IPS DF 4.7 (cell line): ENCODE data around the gene PMEPA1.

ENCODE experiments used
- DNase-seq: peaks from one replicate; pipeline ENCODE4 v3.0.0-alpha.2; 2013; ENCODE audit warnings: low spot score; ENCODE audit errors: extremely low read depth

The PMEPA1 gene

GRCh38 chr20:57709823-57710799 lies at the start of gene PMEPA1:
TSS of gene PMEPA1 (minus strand) at chr20:57710015. CDS start at chr20:57709582, 433 bp downstream.
- peak; percentile 80 for DNase-seq

- DNase-seq = no peak
Measured at GRCh38 chr20:57757767-57758166, 48.0 kb upstream of the PMEPA1 start.

GRCh38 chr20:57756921-57757320 lies 47.1 kb upstream of the PMEPA1 start:
- DNase-seq = no peak

- no peak for DNase-seq
Measured at GRCh38 chr20:57756213-57756612, 46.4 kb upstream of the PMEPA1 start.

GRCh38 chr20:57755609-57756008 lies 45.8 kb upstream of the PMEPA1 start:
- no peak for DNase-seq

- DNase-seq = no peak
Measured at GRCh38 chr20:57754190-57754589, 44.4 kb upstream of the PMEPA1 start.

- no peak for DNase-seq
Measured at GRCh38 chr20:57753332-57754164, 43.7 kb upstream of the PMEPA1 start.

GRCh38 chr20:57751411-57751810 lies 41.6 kb upstream of the PMEPA1 start:
- no peak for DNase-seq

GRCh38 chr20:57749869-57750268 lies 40.1 kb upstream of the PMEPA1 start:
- DNase-seq = no peak

GRCh38 chr20:57749131-57749690 lies 39.4 kb upstream of the PMEPA1 start:
- no peak for DNase-seq

- no peak for DNase-seq
Measured at GRCh38 chr20:57748601-57749130, 38.9 kb upstream of the PMEPA1 start.

- DNase-seq = no peak
Measured at GRCh38 chr20:57747861-57748481, 38.2 kb upstream of the PMEPA1 start.

GRCh38 chr20:57746832-57747404 lies 37.1 kb upstream of the PMEPA1 start:
- no peak for DNase-seq

GRCh38 chr20:57746201-57746600 lies 36.4 kb upstream of the PMEPA1 start:
- no peak for DNase-seq

GRCh38 chr20:57744206-57744605 lies 34.4 kb upstream of the PMEPA1 start:
- DNase-seq = no peak

- no peak for DNase-seq
Measured at GRCh38 chr20:57743450-57744095, 33.8 kb upstream of the PMEPA1 start.

- no peak for DNase-seq
Measured at GRCh38 chr20:57742507-57743181, 32.8 kb upstream of the PMEPA1 start.

- no peak for DNase-seq
Measured at GRCh38 chr20:57738484-57738883, 28.7 kb upstream of the PMEPA1 start.

- no peak for DNase-seq
Measured at GRCh38 chr20:57738053-57738452, 28.2 kb upstream of the PMEPA1 start.

- no peak for DNase-seq
Measured at GRCh38 chr20:57737349-57737748, 27.5 kb upstream of the PMEPA1 start.
